SK-N-SH (cell line): ENCODE measurements around the gene PHETA2. TPM values are rescaled to one million over a fixed set of nuclear protein-coding genes. Genes with fewer than 3 reads are reported as not detected.

Source experiments
- CTCF ChIA-PET: fragments of 300-600, 350-600 bp; formaldehyde crosslinking; extraction: SDS; loops from one replicate; lab custom pipeline; 2021; lab: Yijun Ruan, JAX
- POLR2A ChIA-PET: fragments of 350-600 bp; sonication (Branson Sonifier 250); formaldehyde crosslinking; extraction: SDS; loops from one replicate; lab custom pipeline; 2020; ENCODE audit warnings: antibody characterized with exemption, inconsistent platforms; lab: Yijun Ruan, JAX
- DNase-seq: peaks from one replicate; pipeline ENCODE4 v3.0.0; 2012
- H2AFZ ChIP-seq: fragments of 200-600 bp; sonication (generic); 2 replicates; pipeline ENCODE4 v1.8.1; 2016; ENCODE audit warnings: antibody characterized with exemption, mild to moderate bottlenecking, low read depth
- H3F3A ChIP-seq: fragments of 200-600 bp; sonication (generic); replicated peaks from 2 replicates; pipeline ENCODE3; 2016; ENCODE audit warnings: antibody characterized with exemption, mild to moderate bottlenecking; ENCODE audit not compliant: insufficient read depth
- H3K27ac ChIP-seq, 2 experiments: fragments of 200-500 bp in 1 of 2; fragments of 200-600 bp in 1 of 2; sonication (Bioruptor generic) in 1 of 2; sonication (generic), shearing (Covaris generic) in 1 of 2; 2 replicates each; pipeline versions ENCODE4 v1.5.1 to v1.6.1; 2014 to 2016; ENCODE audit warnings: low read depth in 2 of 2, inconsistent platforms in 1 of 2, low read length in 1 of 2, mild to moderate bottlenecking in 1 of 2, mixed read lengths in 1 of 2
- H3K27me3 ChIP-seq: fragments of 200-600 bp; sonication (generic), shearing (Covaris generic); 2 replicates; pipeline ENCODE4 v1.6.1; 2016; ENCODE audit warnings: mixed run types; ENCODE audit not compliant: insufficient read depth
- H3K36me3 ChIP-seq, 2 experiments: fragments of 200-500 bp in 1 of 2; fragments of 200-600 bp in 1 of 2; sonication (Bioruptor generic) in 1 of 2; sonication (generic) in 1 of 2; replicated peaks in 1 of 2; 2 replicates each; pipeline versions ENCODE3 to v1.5.1; 2014 to 2016; ENCODE audit warnings: low read length in 1 of 2, mild to moderate bottlenecking in 1 of 2; ENCODE audit not compliant: insufficient read depth in 2 of 2, control insufficient read depth in 1 of 2
- H3K4me1 ChIP-seq, 2 experiments: fragments of 200-500 bp in 1 of 2; fragments of 200-600 bp in 1 of 2; sonication (Bioruptor generic) in 1 of 2; sonication (generic), shearing (Covaris generic) in 1 of 2; 2 replicates each; pipeline versions ENCODE4 v1.5.1 to v1.6.1; 2014 to 2016; ENCODE audit warnings: low read depth in 1 of 2, low read length in 1 of 2, mixed run types in 1 of 2; ENCODE audit not compliant: insufficient read depth in 2 of 2, control insufficient read depth in 1 of 2
- H3K4me2 ChIP-seq: fragments of 200-600 bp; sonication (generic), shearing (Covaris generic); 2 replicates; pipeline ENCODE4 v1.6.1; 2017; ENCODE audit warnings: mixed run types
- H3K4me3 ChIP-seq, 2 experiments: fragments of 200-500 bp in 1 of 2; fragments of 200-600 bp in 1 of 2; sonication (Bioruptor generic) in 1 of 2; sonication (generic), shearing (Covaris generic) in 1 of 2; 2 replicates each; pipeline versions ENCODE4 v1.5.1 to v1.8.1; 2014 to 2016; ENCODE audit warnings: low read depth in 2 of 2, inconsistent platforms in 1 of 2, low read length in 1 of 2, mild to moderate bottlenecking in 1 of 2, mixed read lengths in 1 of 2, moderate library complexity in 1 of 2
- H3K79me2 ChIP-seq: fragments of 200-600 bp; sonication (generic); 2 replicates; pipeline ENCODE4 v1.8.1; 2017; ENCODE audit warnings: mild to moderate bottlenecking; ENCODE audit not compliant: insufficient read depth
- H3K9ac ChIP-seq: fragments of 200-600 bp; sonication (generic); 2 replicates; pipeline ENCODE4 v1.6.1; 2017; ENCODE audit warnings: mixed run types
- H3K9me2 ChIP-seq: fragments of 200-600 bp; sonication (generic); 2 replicates; pipeline ENCODE4 v1.6.1; 2017; ENCODE audit warnings: mixed run types
- H3K9me3 ChIP-seq: fragments of 200-600 bp; sonication (generic); 2 replicates; pipeline ENCODE4 v1.6.1; 2017; ENCODE audit warnings: mixed run types, mild to moderate bottlenecking, moderate library complexity
- H4K20me1 ChIP-seq: fragments of 200-600 bp; sonication (generic); 2 replicates; pipeline ENCODE4 v1.6.1; 2017; ENCODE audit warnings: mild to moderate bottlenecking, mixed run types; ENCODE audit not compliant: insufficient read depth
- CHD2 ChIP-seq: fragments of 150-350 bp; IDR thresholded peaks from 2 replicates; pipeline ENCODE4 v1.6.1; 2018; ENCODE audit warnings: low read length; ENCODE audit not compliant: partially characterized antibody
- CTCF ChIP-seq: fragments of 200-600 bp; sonication (generic); IDR thresholded peaks from 2 replicates; pipeline ENCODE4 v1.6.1; 2017; ENCODE audit warnings: antibody characterized with exemption, mild to moderate bottlenecking, moderate library complexity
- ELF1 ChIP-seq: IDR thresholded peaks from 2 replicates; pipeline ENCODE4 v1.4.0; 2012
- EZH2phosphoT487 ChIP-seq: fragments of 200-600 bp; sonication (generic); IDR thresholded peaks from 2 replicates; pipeline ENCODE4 v1.6.1; 2017; ENCODE audit warnings: low read depth, mixed run types, mild to moderate bottlenecking, antibody characterized with exemption, moderate library complexity, borderline replicate concordance
- FOXJ3 ChIP-seq: sonication (generic); formaldehyde crosslinking; IDR thresholded peaks from 2 replicates; pipeline ENCODE4 v1.5.1; 2020; ENCODE audit warnings: mild to moderate bottlenecking, missing genetic modification reagents
- GABPA ChIP-seq: IDR thresholded peaks from 2 replicates; pipeline ENCODE4 v1.4.0; 2012; ENCODE audit warnings: low read depth, mild to moderate bottlenecking
- GATA2 ChIP-seq: sonication (generic); formaldehyde crosslinking; IDR thresholded peaks from 2 replicates; pipeline ENCODE4 v1.5.0; 2020; ENCODE audit warnings: mild to moderate bottlenecking, missing genetic modification reagents
- MEF2A ChIP-seq: IDR thresholded peaks from 2 replicates; pipeline ENCODE4 v1.4.0; 2012; ENCODE audit warnings: low read depth, borderline replicate concordance
- MXI1 ChIP-seq: IDR thresholded peaks from 2 replicates; pipeline ENCODE4 v1.6.1; 2012; ENCODE audit warnings: mild to moderate bottlenecking, low read depth, low read length, improper control_type of control experiment
- NFIC ChIP-seq: IDR thresholded peaks from 2 replicates; pipeline ENCODE4 v1.4.0; 2012; ENCODE audit warnings: borderline replicate concordance
- PBX3 ChIP-seq: IDR thresholded peaks from 2 replicates; pipeline ENCODE4; 2012
- POLR2AphosphoS5 ChIP-seq: IDR thresholded peaks from 2 replicates; pipeline ENCODE4 v1.6.1; 2012; ENCODE audit warnings: low read depth, low read length
- RAD21 ChIP-seq: IDR thresholded peaks from 2 replicates; pipeline ENCODE4 v1.6.1; 2012; ENCODE audit warnings: mild to moderate bottlenecking, low read length
- RFX5 ChIP-seq: IDR thresholded peaks from 2 replicates; pipeline ENCODE4 v1.6.1; 2012; ENCODE audit warnings: mild to moderate bottlenecking, improper control_type of control experiment, low read length
- RXRA ChIP-seq: IDR thresholded peaks from 2 replicates; pipeline ENCODE4 v1.4.0; 2012; ENCODE audit warnings: low read depth, mild to moderate bottlenecking, borderline replicate concordance
- SIN3A ChIP-seq: IDR thresholded peaks from 2 replicates; pipeline ENCODE4 v1.6.1; 2012; ENCODE audit warnings: low read depth, mild to moderate bottlenecking, low read length, moderate library complexity, borderline replicate concordance
- SMC3 ChIP-seq: IDR thresholded peaks from 2 replicates; pipeline ENCODE4 v1.6.1; 2012; ENCODE audit warnings: low read depth, low read length, improper control_type of control experiment
- TCF12 ChIP-seq: IDR thresholded peaks from 2 replicates; pipeline ENCODE4 v1.4.0; 2012
- USF2 ChIP-seq: fragments of 150-350 bp; IDR thresholded peaks from 2 replicates; pipeline ENCODE4 v1.6.1; 2017; ENCODE audit warnings: antibody characterized with exemption, low read length, low read depth, borderline replicate concordance
- YY1 ChIP-seq: IDR thresholded peaks from 2 replicates; pipeline ENCODE4 v1.4.0; 2012; ENCODE audit warnings: low read depth, mild to moderate bottlenecking
- WGBS: methylation state at CpG from one replicate; pipeline ENCODE4 v1.1.6; 2017; ENCODE audit warnings: low lambda C conversion rate; 5-methylcytosine and 5-hydroxymethylcytosine counted together
- polyA plus RNA-seq, 3 experiments: library from polyadenylated mRNA; depleted of rRNA; stranded (reverse); fragments of >200 nt; gene quantifications; 2 replicates each; pipeline ENCODE4 v1.2.3, GENCODE V29; 2012

Gene PHETA2
- polyA plus RNA-seq, 1 of the 3 experiments (the other 2 are of a cell fraction): 0.05 TPM

GRCh38 chr22:42066126-42066761, 7.8 kb upstream of the PHETA2 start:
- H3K36me3 ChIP-seq: no peaks in the 10 kb centered on the region
- no peaks in the 10 kb centered on the region for H4K20me1 ChIP-seq
- ChIA-PET CTCF (no interaction called here), POLR2A (no interaction called here)
- H3K4me2 ChIP-seq: no peak overlapping the region
- no peaks in the 10 kb centered on the region for H3K79me2 ChIP-seq
- no peaks in the 10 kb centered on the region for H3F3A ChIP-seq
- no peak overlapping the region for H3K27ac ChIP-seq
- no peaks in the 10 kb centered on the region for H3K9me3 ChIP-seq
- 100% methylated on average over 1 of the region's 7 CpGs for WGBS
- no peak for TF ChIP-seq NFIC
- TF ChIP-seq YY1: no peak
- TF ChIP-seq SIN3A: no peak
- TF ChIP-seq MXI1: no peak
- no peak for TF ChIP-seq CTCF
- no peak for TF ChIP-seq POLR2AphosphoS5
- no peak for TF ChIP-seq RXRA
- no peak for TF ChIP-seq SMC3
- no peak for TF ChIP-seq TCF12
- no peak for TF ChIP-seq FOXJ3 (CRISPR knock-in tag)
- no peak for TF ChIP-seq ELF1
- no peak for TF ChIP-seq GABPA
- TF ChIP-seq PBX3: no peak
- no peak for TF ChIP-seq EZH2phosphoT487
- TF ChIP-seq USF2: no peak
- TF ChIP-seq MEF2A: no peak
- TF ChIP-seq CHD2: no peak
- TF ChIP-seq RFX5: no peak
- TF ChIP-seq GATA2 (CRISPR knock-in tag): no peak
- no peak for TF ChIP-seq RAD21
- H3K4me1 ChIP-seq: peaks cover 2 to 8% of the 10 kb centered on the region in 2 experiments; a peak in 2 of 4 replicates
- DNase-seq: no peak
- H3K27me3 ChIP-seq: no peaks in the 10 kb centered on the region
- H2AFZ ChIP-seq: no peak overlapping the region
- H3K4me3 ChIP-seq: no peak overlapping the region
- no peaks in the 10 kb centered on the region for H3K9me2 ChIP-seq
- no peak overlapping the region for H3K9ac ChIP-seq
